Caki2 (cell line): ENCODE measurements around the gene OOSP2. TPM values are rescaled to one million over a fixed set of nuclear protein-coding genes. Genes with fewer than 3 reads are reported as not detected.
"Not testable (repeated sequence)": the region's sequence is repeated elsewhere in the genome, so short reads cannot be mapped to it uniquely, and the experiment has no call there.

Experiments used
- DNase-seq: peaks from one replicate; pipeline ENCODE4 v3.0.0-alpha.2; 2015; ENCODE audit warnings: low read depth
- in situ Hi-C: cut with HindIII; loops from 2 replicates; pipeline ENCODE4 v1.10.0; 2016; ENCODE audit warnings: low sequenced_read_pairs, low pct_unique_long_range_greater_than_20kb, mixed read lengths
- total RNA-seq: library from RNA; depleted of rRNA; stranded (reverse); fragments of >200 nt; shearing (Covaris generic); gene quantifications from 2 replicates; pipeline ENCODE4 v1.2.3, GENCODE V29; 2014; ENCODE audit warnings: low replicate concordance; rRNA removed

The OOSP2 gene
- total RNA-seq, result not detected in 2 replicates

GRCh38 chr11:60040109-60040508 is at the start of gene OOSP2:
OOSP2 (plus strand) TSS chr11:60040409; CDS start chr11:60040460, 51 bp downstream.
- no peak for DNase-seq
- in situ Hi-C loops, result no loop called here

- no peak for DNase-seq
- in situ Hi-C loops, result no loop called here
Measured at GRCh38 chr11:59990421-59990820, 49.8 kb upstream of the OOSP2 start.

DNA sequence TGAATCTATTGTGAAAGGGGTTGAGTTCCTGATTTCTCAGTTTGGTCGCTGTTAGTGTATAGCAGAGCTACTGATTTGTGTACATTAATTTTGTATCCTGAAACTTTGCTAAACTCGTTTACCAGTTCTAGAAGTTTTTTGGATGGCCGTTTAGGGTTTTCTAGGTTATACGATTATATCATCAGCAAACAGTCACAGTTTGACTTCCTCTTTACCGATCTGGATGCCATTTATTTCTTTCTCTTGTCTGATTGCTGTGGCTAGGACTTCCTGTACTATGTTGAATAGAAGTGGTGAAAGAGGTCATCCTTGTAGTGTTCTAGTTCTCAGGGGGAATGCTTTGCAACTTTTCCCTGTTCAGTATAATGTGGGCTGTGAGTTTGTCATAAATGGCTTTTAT is 47.8 kb upstream of the OOSP2 start:
- in situ Hi-C loops, result no loop called here
- no peak for DNase-seq

DNA sequence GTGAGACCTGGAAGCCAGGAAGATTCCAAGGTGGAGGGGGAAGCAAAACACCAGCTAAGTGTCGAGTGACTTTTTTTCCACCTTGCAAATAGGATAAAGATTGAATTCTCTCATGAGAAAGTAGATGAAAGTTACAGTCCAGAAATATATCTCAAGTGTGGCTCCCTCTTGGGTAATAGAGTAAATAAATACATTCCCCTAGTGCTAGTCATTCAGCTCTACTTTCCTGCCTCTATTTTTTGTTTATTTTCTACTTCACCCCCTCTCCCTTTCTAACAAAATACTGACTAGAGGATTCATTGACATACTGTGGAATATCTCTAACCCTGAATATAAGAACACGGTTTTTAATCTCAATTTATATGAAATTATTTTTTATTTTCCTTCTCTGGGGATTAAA is 42.4 kb upstream of the OOSP2 start:
- in situ Hi-C loops, result no loop called here
- DNase-seq, result no peak

GRCh38 chr11:59999691-60000090 is 40.5 kb upstream of the OOSP2 start:
- in situ Hi-C loops, result no loop called here
- DNase-seq, result no peak

- no peak for DNase-seq
- in situ Hi-C loops, result no loop called here
Measured at GRCh38 chr11:60003729-60004128, 36.5 kb upstream of the OOSP2 start.

DNA sequence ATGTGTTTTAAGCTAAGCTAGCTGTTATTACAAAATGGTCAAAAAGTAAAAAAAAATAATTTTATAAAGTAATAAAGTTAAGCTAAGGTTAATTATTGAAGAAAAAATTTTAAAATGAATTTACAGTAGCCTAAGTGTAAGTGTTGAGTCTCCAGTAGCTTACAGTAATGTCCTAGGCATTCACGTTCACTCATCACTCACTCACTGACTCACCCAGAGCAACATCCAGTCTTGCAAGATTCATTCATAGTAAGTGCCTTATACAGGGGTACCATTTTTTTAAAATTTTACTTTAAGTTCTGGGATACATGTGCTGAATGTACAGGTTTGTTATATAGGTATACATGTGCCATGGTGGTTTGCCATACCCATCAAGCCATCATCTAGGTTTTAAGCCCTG is 34.8 kb upstream of the OOSP2 start:
- DNase-seq, result no peak
- in situ Hi-C loops, result no loop called here

DNA sequence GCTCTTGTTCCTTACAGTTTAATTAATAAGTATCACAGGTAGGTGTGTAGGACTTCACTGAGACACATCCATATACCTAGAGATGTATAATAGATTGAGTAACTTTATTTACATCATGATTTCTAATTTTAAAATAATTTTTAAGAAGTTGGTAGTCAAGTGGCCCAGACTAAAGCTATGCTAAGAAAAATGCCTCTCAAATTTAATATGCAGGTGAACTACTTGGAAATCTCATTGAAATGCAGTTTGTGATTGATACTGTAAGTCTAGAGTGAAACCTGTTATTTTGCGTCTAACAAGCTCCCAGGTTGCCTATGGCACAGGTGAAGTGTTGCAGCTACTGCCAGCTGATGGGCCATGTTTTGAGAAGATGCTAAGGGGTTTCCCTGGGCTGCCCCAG is 23.3 kb upstream of the OOSP2 start, which contains the start of gene OOSP4B:
OOSP4B (plus strand) TSS at position 301 of the 400 bp plus-strand sequence.
- in situ Hi-C loops, result no loop called here
- no peak for DNase-seq

DNA sequence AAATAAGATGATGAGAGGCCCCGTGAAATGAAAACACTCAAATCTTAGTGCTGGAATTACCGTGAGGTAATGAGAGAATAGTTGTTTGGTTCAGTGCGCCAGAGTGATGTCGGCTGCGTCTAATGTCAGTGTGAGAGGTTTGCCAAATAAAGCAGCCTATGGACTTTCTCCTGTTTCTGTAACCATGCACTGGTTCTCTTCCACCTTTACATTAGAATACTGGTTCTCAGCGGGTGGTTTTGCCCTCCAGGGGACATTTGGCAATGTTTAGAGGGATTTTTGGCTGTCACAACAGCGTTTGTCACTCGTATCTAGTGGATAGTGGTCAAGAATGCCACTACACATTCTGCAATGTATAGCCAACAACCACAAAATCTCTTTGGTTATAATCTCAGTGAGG is 22.2 kb upstream of the OOSP2 start:
- in situ Hi-C loops, result no loop called here
- DNase-seq, result no peak

DNA sequence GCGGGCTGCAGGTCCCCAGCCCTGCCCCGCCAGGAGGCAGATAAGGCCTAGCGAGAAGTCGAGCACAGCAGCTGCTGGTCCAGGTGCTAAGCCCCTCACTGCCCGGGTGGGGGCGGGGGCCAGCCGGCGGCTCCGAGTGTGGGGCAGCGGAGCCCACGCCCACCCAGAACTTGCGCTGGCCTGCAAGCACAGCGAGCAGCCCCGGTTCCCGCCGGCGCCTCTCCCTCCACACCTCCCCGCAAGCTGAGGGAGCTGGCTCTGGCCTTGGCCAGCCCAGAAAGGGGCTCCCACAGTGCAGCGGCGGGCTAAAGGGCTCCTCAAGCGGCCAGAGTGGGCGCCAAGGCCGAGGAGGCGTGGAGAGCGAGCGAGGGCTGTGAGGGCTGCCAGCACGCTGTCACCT is 19.8 kb upstream of the OOSP2 start:
- in situ Hi-C loops, DNase-seq: not testable (repeated sequence)

- in situ Hi-C loops, result no loop called here
- DNase-seq, result no peak
Measured at GRCh38 chr11:60029015-60029632, 11.1 kb upstream of the OOSP2 start.

DNA sequence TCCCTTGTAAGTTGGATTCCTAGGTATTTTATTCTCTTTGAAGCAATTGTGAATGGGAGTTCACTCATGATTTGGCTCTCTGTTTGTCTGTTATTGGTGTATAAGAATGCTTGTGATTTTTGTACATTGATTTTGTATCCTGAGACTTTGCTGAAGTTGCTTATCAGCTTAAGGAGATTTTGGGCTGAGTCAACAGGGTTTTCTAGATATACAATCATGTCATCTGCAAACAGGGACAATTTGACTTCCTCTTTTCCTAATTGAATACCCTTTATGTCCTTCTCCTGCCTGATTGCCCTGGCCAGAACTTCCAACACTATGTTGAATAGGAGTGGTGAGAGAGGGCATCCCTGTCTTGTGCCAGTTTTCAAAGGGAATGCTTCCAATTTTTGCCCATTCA is 10.2 kb downstream of the OOSP2 start:
- in situ Hi-C loops, DNase-seq: not testable (repeated sequence)

DNA sequence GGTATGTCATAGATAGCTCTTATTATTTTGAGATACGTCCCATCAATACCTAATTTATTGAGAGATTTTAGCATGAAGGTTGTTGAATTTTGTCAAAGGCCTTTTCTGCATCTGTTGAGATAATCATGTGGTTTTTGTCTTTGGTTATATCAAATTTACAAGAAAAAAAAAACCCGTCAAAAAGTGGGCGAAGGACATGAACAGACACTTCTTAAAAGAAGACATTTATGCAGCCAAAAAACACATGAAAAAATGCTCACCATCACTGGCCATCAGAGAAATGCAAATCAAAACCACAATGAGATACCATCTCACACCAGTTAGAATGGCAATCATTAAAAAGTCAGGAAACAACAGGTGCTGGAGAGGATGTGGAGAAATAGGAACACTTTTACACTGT is 10.6 kb downstream of the OOSP2 start:
- DNase-seq, in situ Hi-C loops: not testable (repeated sequence)

- no peak for DNase-seq
- in situ Hi-C loops, result no loop called here
Measured at GRCh38 chr11:60056349-60056969, 16.2 kb downstream of the OOSP2 start, which contains the start of gene MS4A3. MS4A3 (plus strand) TSS chr11:60056665; CDS start chr11:60061161, 4,496 bp downstream.

DNA sequence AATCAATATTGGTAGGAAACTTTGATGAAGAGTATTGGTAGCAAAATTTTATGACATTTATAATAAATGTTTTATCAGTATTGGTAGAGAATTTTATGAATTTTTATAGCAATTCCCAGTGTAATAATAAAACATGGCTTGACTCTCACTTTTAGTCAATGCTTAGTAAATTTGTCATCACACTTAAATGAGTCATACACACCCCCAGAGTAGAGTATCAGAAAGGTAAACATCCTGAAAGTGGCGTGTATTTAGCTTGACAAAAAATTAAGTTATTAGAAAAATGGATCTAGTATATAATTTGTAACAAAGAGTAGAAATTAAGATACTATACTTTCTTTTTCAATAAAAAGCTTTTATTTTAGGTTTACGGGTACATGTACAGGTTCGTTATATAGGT is 18.8 kb downstream of the OOSP2 start:
- no peak for DNase-seq
- in situ Hi-C loops, result no loop called here

DNA sequence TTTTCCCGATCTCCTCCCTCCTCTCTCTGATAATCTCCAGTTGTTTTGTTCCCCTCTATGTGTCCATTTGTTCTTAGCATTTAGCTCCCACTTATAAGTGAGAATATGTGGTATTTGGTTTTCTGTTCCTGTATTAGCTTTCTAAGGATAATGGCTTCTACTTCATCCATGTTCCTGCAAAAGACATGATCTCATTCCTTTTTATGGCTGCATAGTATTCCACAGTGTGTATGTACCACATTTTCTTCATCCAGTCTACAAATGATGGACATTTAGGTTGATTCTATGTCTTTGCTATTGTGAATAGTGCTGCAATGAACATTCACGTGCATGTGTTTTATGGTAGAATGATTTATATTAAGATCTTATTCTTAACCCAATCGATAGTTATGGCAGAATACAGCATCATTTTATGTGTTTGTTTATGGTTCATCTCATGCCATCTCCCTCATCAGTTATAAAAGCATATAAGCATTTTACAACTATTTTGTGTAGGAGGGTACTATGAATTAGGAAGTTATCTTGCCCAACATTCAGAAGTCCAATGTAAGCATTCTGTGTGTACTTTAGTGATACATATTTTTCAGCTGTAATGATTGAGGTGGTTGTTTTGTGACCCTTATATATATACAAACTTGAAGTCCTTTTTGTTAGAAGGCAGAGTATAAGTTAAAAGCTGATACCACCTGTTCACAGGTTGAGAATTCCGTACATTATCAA is 19.5 kb downstream of the OOSP2 start:
- DNase-seq, result no peak
- in situ Hi-C loops, result no loop called here

- in situ Hi-C loops, result no loop called here
Measured at GRCh38 chr11:60064111-60064510, 23.9 kb downstream of the OOSP2 start.

GRCh38 chr11:60065801-60066200 is 25.6 kb downstream of the OOSP2 start:
- no peak for DNase-seq
- in situ Hi-C loops, result no loop called here

More at GRCh38 chr11:60064111-60064510, 23.9 kb downstream of the OOSP2 start:
- DNase-seq, result no peak

DNA sequence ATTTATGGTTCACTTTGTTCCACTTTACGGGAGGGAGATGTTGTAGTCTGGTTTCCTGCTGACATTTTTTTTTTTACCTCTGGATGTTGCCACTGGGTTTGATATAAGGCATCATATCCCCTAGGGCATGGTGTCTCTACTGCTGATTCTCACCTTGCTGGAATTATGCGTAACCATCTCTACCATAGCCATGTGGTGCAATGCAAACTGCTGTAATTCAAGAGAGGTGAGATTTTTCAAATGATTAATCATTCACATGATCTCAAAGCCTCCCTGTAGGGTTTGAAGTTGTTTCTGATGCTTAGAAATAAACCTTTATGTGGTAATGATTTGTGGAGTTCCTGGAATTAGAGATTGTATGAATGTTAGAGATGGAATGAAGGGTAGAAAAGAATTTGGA is 29.2 kb downstream of the OOSP2 start:
- in situ Hi-C loops, result no loop called here
- no peak for DNase-seq
